Activated CD4-positive, alpha-beta T cell treated with anti-CD3 and anti-CD28 coated beads for 36 hours (primary cell): Measurements from ENCODE around the gene JAK1. TPM values are rescaled to one million over a fixed set of nuclear protein-coding genes. Genes with fewer than 3 reads are reported as not detected.

Experiments used
- ATAC-seq: fragments of 200-7000 bp; cut with Tn5 transposase; one replicate; pipeline ENCODE4 v1.10.0; 2021; ENCODE audit warnings: mild to moderate bottlenecking, moderate library complexity
- CTCF ChIA-PET: fragments of 350-600 bp; sonication (Branson Sonifier 250); formaldehyde crosslinking; loops from one replicate; lab custom pipeline; 2021; ENCODE audit warnings: antibody characterized with exemption; lab: Charles Lee
- POLR2A ChIA-PET: fragments of 350-600 bp; sonication (Branson Sonifier 250); formaldehyde crosslinking; loops from one replicate; lab custom pipeline; 2021; ENCODE audit warnings: antibody characterized with exemption, inconsistent platforms; lab: Charles Lee
- DNase-seq: peaks from one replicate; pipeline ENCODE4 v3.0.0-alpha.2; 2020
- H3K27ac Mint-ChIP-seq: one replicate; pipeline ENCODE4 v1.8.0; 2021; ENCODE audit warnings: mixed read lengths
- H3K27me3 Mint-ChIP-seq: one replicate; pipeline ENCODE4 v1.8.0; 2021; ENCODE audit warnings: mixed read lengths
- H3K36me3 Mint-ChIP-seq: one replicate; pipeline ENCODE4 v1.8.0; 2021; ENCODE audit warnings: low read depth, mixed read lengths
- H3K4me1 Mint-ChIP-seq: one replicate; pipeline ENCODE4 v1.8.0; 2021; ENCODE audit warnings: mixed read lengths
- H3K4me3 Mint-ChIP-seq: one replicate; pipeline ENCODE4 v1.8.0; 2021; ENCODE audit warnings: mild to moderate bottlenecking, moderate library complexity, mixed read lengths
- H3K9me3 Mint-ChIP-seq: one replicate; pipeline ENCODE4 v1.8.0; 2021; ENCODE audit warnings: low read depth, mixed read lengths
- intact Hi-C, 2 experiments: fragments of 100-400 bp; cut with DNase I in 1 of 2; cut with micrococcal nuclease in 1 of 2; formaldehyde crosslinking; loops; one replicate each; pipeline versions ENCODE4 v1.14.2 to v1.15.1; 2022 to 2024; cut with DNase I, micrococcal nuclease
- total RNA-seq, 2 experiments: library from RNA; stranded (reverse); gene quantifications; one replicate each; pipeline ENCODE4 v1.2.3, GENCODE V29; 2021

Gene JAK1
- 100 to 1,000 TPM; 100 to 114 TPM for total RNA-seq

DNA sequence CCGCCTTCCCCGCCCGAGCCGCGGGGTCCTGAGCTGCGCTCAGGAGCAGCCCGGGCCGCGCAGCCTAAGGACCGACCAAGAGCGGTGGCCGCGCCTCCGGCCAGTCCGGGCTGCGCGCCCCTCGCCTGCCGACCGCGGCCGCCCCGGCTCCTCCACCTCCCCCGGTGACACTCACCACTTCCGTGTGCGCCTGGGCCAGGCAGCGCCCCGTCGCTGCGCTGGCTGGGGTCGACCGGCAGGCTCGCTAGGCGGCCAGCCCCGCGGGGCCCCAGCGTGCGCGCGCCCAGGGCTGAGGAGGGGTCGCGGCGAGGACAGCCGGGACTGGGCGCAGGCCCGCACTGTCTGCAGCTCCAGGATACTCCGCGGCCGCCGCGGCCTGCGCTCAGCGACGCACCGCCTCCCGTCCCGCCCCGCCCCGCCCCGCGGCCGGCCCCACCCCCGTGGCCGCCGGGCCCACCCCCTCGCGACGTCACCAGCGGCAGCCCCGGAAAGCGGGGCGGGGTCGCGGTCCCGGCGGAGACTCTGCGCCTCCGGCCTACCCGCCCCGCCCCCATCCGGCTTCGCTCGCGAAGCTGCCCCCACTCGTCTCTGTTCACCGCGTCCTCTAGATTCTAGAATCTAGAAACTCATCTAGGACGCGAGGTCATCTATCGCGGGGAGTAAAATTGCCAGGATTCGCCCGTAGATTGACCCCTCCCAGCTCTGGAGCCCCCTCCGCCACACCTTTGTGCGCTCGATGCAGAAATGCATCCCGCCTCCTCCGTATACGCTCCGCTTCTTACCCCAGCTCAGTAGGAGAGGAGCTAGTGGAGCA, at the start of gene JAK1:
JAK1 (minus strand) TSS at position 392 of the 814 bp plus-strand sequence. CDS start 80,285 bp downstream, outside the sequence.
- peak; percentile 95 for DNase-seq
- intact Hi-C loops = loop anchor here (1.0 to 10.0 kb wide), 11 partner anchors 36 to 1372 kb away; partner anchors contain the start of genes LEPR (in 1 of the 2), LEPROT (in 1 of the 2), PGM1 (in 1 of the 2) and RAVER2 (in 1 of the 2)
- peak; percentile 64 for ATAC-seq
- Mint-ChIP-seq H3K27ac (peak within 1 kb of the TSS; percentile 90), H3K9me3 (no peaks in the 10 kb centered on the region), H3K4me1 (peaks cover 50% of the 10 kb centered on the region), H3K4me3 (peak within 1 kb of the TSS; percentile 83), H3K36me3 (peaks cover 11% of the 10 kb centered on the region), H3K27me3 (no peaks in the 10 kb centered on the region)
- ChIA-PET CTCF (interaction anchor here (0.6 to 1.7 kb wide), 7 partner anchors 9 to 55 kb away, joined by 3 to 6 read pairs (median 3); no protein-coding TSS in a partner anchor), POLR2A (interaction anchor here (0.6 to 1.8 kb wide), 5 partner anchors 12 to 475 kb away, joined by 3 to 6 read pairs (median 4); no protein-coding TSS in a partner anchor)

GRCh38 chr1:65014321-65014720, 48.0 kb upstream of the JAK1 start:
- intact Hi-C loops = no loop called here
- DNase-seq (no peak), ATAC-seq (no peak)
- Mint-ChIP-seq H3K4me1 (peaks cover 17% of the 10 kb centered on the region), H3K27ac (no peak overlapping the region), H3K27me3 (no peaks in the 10 kb centered on the region), H3K36me3 (peaks cover 5% of the 10 kb centered on the region), H3K4me3 (no peak overlapping the region), H3K9me3 (peaks cover 3% of the 10 kb centered on the region)
- POLR2A ChIA-PET = no interaction called here
- CTCF ChIA-PET = no interaction called here

- DNase-seq (no peak), ATAC-seq (peak; percentile 21)
- H3K4me1 Mint-ChIP-seq = peaks cover 28% of the 10 kb centered on the region
- peak overlapping the region; percentile 53 for H3K27ac Mint-ChIP-seq
- POLR2A ChIA-PET = no interaction called here
- H3K4me3 Mint-ChIP-seq = no peak overlapping the region
- H3K27me3 Mint-ChIP-seq = no peaks in the 10 kb centered on the region
- H3K36me3 Mint-ChIP-seq = peaks cover 5% of the 10 kb centered on the region
- intact Hi-C loops = no loop called here
- CTCF ChIA-PET = interaction anchor here (0.7 to 1.5 kb wide), 4 partner anchors 9 to 45 kb away, joined by 3 to 6 read pairs (median 4); partner anchors contain the start of gene JAK1
- H3K9me3 Mint-ChIP-seq = peaks cover 3% of the 10 kb centered on the region
These were observed 45.6 kb upstream of the JAK1 start for GRCh38 chr1:65011983-65012382.

GRCh38 chr1:65009724-65010420, 43.5 kb upstream of the JAK1 start:
- peak overlapping the region; percentile 32 for H3K4me3 Mint-ChIP-seq
- CTCF ChIA-PET = interaction anchor here (0.7 to 1.5 kb wide), 4 partner anchors 8 to 180 kb away, joined by 3 to 6 read pairs (median 3); no protein-coding TSS in a partner anchor
- H3K36me3 Mint-ChIP-seq = peaks cover 5% of the 10 kb centered on the region
- peaks cover 28% of the 10 kb centered on the region for H3K4me1 Mint-ChIP-seq
- ATAC-seq (peak; percentile 81), DNase-seq (peak; percentile 17)
- peak overlapping the region; percentile 87 for H3K27ac Mint-ChIP-seq
- H3K27me3 Mint-ChIP-seq = no peaks in the 10 kb centered on the region
- POLR2A ChIA-PET = no interaction called here
- H3K9me3 Mint-ChIP-seq = peaks cover 3% of the 10 kb centered on the region
- intact Hi-C loops = no loop called here

DNA sequence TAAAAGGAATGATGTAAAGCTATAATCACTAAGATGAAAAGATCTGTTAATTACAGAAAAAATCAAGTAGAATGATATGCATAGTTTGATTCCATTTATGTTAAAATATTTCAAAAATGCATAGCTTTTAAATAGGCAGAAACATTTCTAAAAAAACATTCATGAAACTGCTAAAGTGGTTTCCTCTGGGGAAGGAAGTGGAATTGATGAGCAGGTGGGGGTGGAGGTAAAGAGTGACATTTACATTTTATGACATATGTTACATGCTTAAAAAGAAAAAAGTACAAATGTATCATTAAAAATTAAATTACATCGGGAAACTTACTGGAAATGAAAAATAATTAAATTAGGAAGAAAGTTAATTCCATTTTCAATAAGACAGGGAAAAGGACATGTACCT, 42.8 kb upstream of the JAK1 start:
- ATAC-seq = no peak
- H3K4me1 Mint-ChIP-seq = peaks cover 28% of the 10 kb centered on the region
- H3K27me3 Mint-ChIP-seq = no peaks in the 10 kb centered on the region
- H3K36me3 Mint-ChIP-seq = peaks cover 5% of the 10 kb centered on the region
- DNase-seq = no peak
- POLR2A ChIA-PET = no interaction called here
- intact Hi-C loops = no loop called here
- H3K27ac Mint-ChIP-seq = peak overlapping the region; percentile 87
- no peak overlapping the region for H3K4me3 Mint-ChIP-seq
- CTCF ChIA-PET = interaction anchor here (0.6 to 1.5 kb wide), 5 partner anchors 9 to 66 kb away, joined by 3 to 6 read pairs (median 3); no protein-coding TSS in a partner anchor
- peaks cover 3% of the 10 kb centered on the region for H3K9me3 Mint-ChIP-seq

DNA sequence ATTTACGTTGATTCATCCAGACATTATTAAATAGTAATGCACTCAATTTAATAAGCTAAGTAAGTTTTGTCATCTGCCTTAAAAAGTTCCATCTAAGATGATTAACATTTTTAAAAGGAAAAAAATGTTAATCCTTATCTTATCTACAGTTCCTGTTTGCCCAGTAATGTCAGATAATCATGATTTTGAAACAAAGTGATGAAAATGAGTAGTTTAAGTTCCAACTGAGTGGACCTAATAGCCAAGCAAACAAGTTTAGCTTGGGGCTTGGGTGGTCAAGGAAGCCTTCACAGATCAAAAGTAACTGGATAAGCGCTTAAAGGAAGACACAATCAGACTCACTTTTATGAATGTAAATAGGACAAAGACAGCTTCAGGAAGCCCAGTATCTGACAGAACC, 40.5 kb upstream of the JAK1 start:
- ChIA-PET POLR2A (no interaction called here), CTCF (interaction anchor here (1.4 kb wide), 1 partner anchor 45 kb away, joined by 3 read pairs; no protein-coding TSS in a partner anchor)
- Mint-ChIP-seq H3K27ac (no peak overlapping the region), H3K4me1 (peaks cover 39% of the 10 kb centered on the region), H3K4me3 (no peak overlapping the region), H3K36me3 (peaks cover 5% of the 10 kb centered on the region), H3K27me3 (no peaks in the 10 kb centered on the region), H3K9me3 (peaks cover 3% of the 10 kb centered on the region)
- ATAC-seq = no peak
- intact Hi-C loops = no loop called here
- no peak for DNase-seq

DNA sequence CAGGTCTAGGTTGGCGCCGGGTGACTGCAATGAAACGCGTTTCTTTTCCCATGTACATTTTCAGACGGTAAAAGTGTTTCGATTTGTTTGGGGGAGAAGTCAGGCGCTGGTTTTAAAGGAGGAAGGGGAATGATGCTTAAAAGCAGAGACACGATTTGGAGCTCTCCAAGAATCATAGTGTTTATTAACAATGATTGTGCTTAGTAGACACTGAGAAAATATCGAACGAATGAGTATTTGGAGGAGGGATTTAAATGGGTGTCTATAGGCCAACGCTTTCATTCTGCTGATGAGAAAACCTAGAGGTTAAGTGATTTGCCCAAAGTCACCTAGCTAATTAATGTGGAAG, 36.9 kb upstream of the JAK1 start:
- intact Hi-C loops = loop anchor here (2.0 to 5.0 kb wide), 9 partner anchors 36 to 809 kb away; partner anchors contain the start of gene JAK1 (in 1 of the 2)
- Mint-ChIP-seq H3K4me1 (peaks cover 31% of the 10 kb centered on the region), H3K27me3 (no peaks in the 10 kb centered on the region), H3K9me3 (peaks cover 6% of the 10 kb centered on the region), H3K36me3 (peaks cover 6% of the 10 kb centered on the region), H3K27ac (peak overlapping the region; percentile 73), H3K4me3 (peak overlapping the region; percentile 70)
- ATAC-seq (no peak), DNase-seq (no peak)
- ChIA-PET POLR2A (interaction anchor here (0.6 to 2.4 kb wide), 3 partner anchors 43 to 210 kb away, joined by 3 to 10 read pairs (median 8); no protein-coding TSS in a partner anchor), CTCF (interaction anchor here (0.9 to 1.7 kb wide), 4 partner anchors 8 to 91 kb away, joined by 3 to 6 read pairs (median 3); no protein-coding TSS in a partner anchor)

GRCh38 chr1:65002508-65003315, 36.4 kb upstream of the JAK1 start:
- DNase-seq (peak; percentile 86), ATAC-seq (peak; percentile 85)
- POLR2A ChIA-PET = interaction anchor here (0.6 to 2.4 kb wide), 6 partner anchors 37 to 1679 kb away, joined by 3 to 10 read pairs (median 4); partner anchors contain the start of gene JAK1
- CTCF ChIA-PET = interaction anchor here (0.6 to 1.7 kb wide), 8 partner anchors 9 to 140 kb away, joined by 3 to 6 read pairs (median 3); no protein-coding TSS in a partner anchor
- Mint-ChIP-seq H3K36me3 (peaks cover 6% of the 10 kb centered on the region), H3K27me3 (no peaks in the 10 kb centered on the region), H3K9me3 (peaks cover 6% of the 10 kb centered on the region), H3K4me3 (peak overlapping the region; percentile 70), H3K4me1 (peaks cover 28% of the 10 kb centered on the region), H3K27ac (peak overlapping the region; percentile 87)
- intact Hi-C loops = loop anchor here (1.0 to 5.0 kb wide), 11 partner anchors 36 to 810 kb away; partner anchors contain the start of gene JAK1 (in 2 of the 2)

DNA sequence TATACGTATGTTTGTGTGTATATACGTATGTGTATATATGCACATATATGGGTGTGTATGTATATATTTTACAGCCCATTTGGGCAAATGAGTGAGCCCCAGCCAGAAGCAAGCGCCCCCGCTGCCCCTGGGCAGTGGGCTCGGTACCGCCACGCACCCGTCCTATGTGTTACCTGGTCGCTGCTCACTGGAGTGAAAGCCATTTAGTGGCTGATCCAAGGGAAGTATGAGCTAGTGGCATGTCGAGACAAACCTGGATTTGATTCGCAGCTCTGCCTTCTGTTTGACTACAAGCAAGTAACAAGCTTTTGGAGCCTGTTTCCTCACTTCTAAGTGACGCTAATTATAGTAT, 35.8 kb upstream of the JAK1 start:
- H3K4me3 Mint-ChIP-seq = peak overlapping the region; percentile 70
- peaks cover 28% of the 10 kb centered on the region for H3K4me1 Mint-ChIP-seq
- peaks cover 6% of the 10 kb centered on the region for H3K36me3 Mint-ChIP-seq
- DNase-seq = no peak
- ChIA-PET POLR2A (interaction anchor here (0.7 to 2.4 kb wide), 5 partner anchors 36 to 1678 kb away, joined by 3 to 10 read pairs (median 6); partner anchors contain the start of gene JAK1), CTCF (interaction anchor here (0.6 to 1.7 kb wide), 6 partner anchors 9 to 140 kb away, joined by 3 to 6 read pairs (median 4); no protein-coding TSS in a partner anchor)
- peak; percentile 8 for ATAC-seq
- H3K27ac Mint-ChIP-seq = peak overlapping the region; percentile 87
- H3K9me3 Mint-ChIP-seq = peaks cover 6% of the 10 kb centered on the region
- H3K27me3 Mint-ChIP-seq = no peaks in the 10 kb centered on the region
- intact Hi-C loops = loop anchor here (1.0 to 5.0 kb wide), 11 partner anchors 35 to 810 kb away; partner anchors contain the start of gene JAK1 (in 2 of the 2)
